Right renal cortex interstitium (tissue), 3 donors: ENCODE results near the gene ULBP1. TPM values are rescaled to one million over a fixed set of nuclear protein-coding genes. Genes with fewer than 3 reads are reported as not detected.

Source experiments
- polyA plus RNA-seq, 3 donors: library from polyadenylated mRNA; unstranded; fragments of 120-200 nt; gene quantifications; one replicate each; pipeline ENCODE4 v1.2.1, GENCODE V29; 2013; ENCODE audit not compliant: insufficient read length in 3 of 3

ULBP1 gene
- polyA plus RNA-seq, 3 donors, result 1.7 to 2.0 (median 1.9) TPM

Other genes with a start within 250 kb of the ULBP1 start
- gene LATS1, start 245.8 kb upstream of the ULBP1 start, polyA plus RNA-seq, result 10 to 100 TPM; 28.8 to 35.8 (median 29.5) TPM
- 10 to 100 TPM; 41.0 to 45.7 (median 45.7) TPM for gene NUP43, start 217.4 kb upstream of the ULBP1 start, polyA plus RNA-seq
- gene PCMT1, start 214.2 kb upstream of the ULBP1 start, polyA plus RNA-seq, result 100 to 1,000 TPM in 2 of 3 donors, 10 to 100 TPM in 1; 94.5 to 102 (median 101) TPM
- gene LRP11, start 99.6 kb upstream of the ULBP1 start, polyA plus RNA-seq, result 10 to 100 TPM; 32.5 to 38.6 (median 35.3) TPM
- gene RAET1E, start 65.8 kb upstream of the ULBP1 start, polyA plus RNA-seq, result under 1 TPM; 0.43 to 0.59 (median 0.46) TPM
- gene RAET1G, start 40.8 kb upstream of the ULBP1 start, polyA plus RNA-seq, result 1 to 10 TPM in 2 of 3 donors, under 1 TPM in 1; 0.75 to 1.9 (median 1.5) TPM
- under 1 TPM; 0.65 to 0.87 (median 0.68) TPM for gene ULBP2, start 21.9 kb upstream of the ULBP1 start, polyA plus RNA-seq
- not detected for gene RAET1L, start 61.6 kb downstream of the ULBP1 start, polyA plus RNA-seq
- gene ULBP3, start 105.2 kb downstream of the ULBP1 start, polyA plus RNA-seq, result 10 to 100 TPM in 2 of 3 donors, 1 to 10 TPM in 1; 8.1 to 12.2 (median 10.1) TPM
- 10 to 100 TPM; 23.3 to 25.1 (median 24.7) TPM for gene PPP1R14C, start 179.1 kb downstream of the ULBP1 start, polyA plus RNA-seq